ENCODE measurements around the gene STPG2.

STPG2 gene

DNA sequence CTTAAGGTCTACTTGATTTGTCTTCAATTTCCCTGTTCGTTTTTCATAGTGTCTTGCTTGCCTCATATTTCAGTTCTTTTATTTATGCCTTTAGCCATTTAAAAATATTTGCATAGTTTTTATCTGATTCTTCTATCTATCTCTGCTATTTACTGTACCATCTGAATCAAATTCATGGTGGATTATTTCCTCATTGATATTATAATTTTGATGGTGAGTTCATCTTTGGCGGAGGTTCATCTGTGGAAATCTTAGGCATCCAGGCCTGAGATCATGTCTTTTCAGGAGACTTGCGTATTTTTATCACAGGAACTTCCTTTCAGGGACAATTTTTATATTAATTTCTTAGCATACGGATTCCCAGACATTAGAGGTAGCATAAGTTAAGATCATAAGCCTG is 275.2 kb downstream of the STPG2 start:
- Histone ChIP-seq H3K27ac (ENCODE audit: low read depth, low read length) (no peak overlapping the region), H3K27me3 (ENCODE audit: control insufficient read depth in 1 of 2, insufficient read depth in 2 of 2, low read length in 2 of 2) (no peaks in the 10 kb centered on the region), H3K4me1 (ENCODE audit: insufficient read depth, low read length) (no peaks in the 10 kb centered on the region), H3K4me3 (ENCODE audit: low read depth in 1 of 2, low read length in 2 of 2) (no peak overlapping the region), H3K36me3 (ENCODE audit: insufficient read depth, low read length) (no peaks in the 10 kb centered on the region), H3K9ac (ENCODE audit: low read length) (no peak overlapping the region), H3K9me3 (ENCODE audit: low read length) (no peaks in the 10 kb centered on the region)

DNA sequence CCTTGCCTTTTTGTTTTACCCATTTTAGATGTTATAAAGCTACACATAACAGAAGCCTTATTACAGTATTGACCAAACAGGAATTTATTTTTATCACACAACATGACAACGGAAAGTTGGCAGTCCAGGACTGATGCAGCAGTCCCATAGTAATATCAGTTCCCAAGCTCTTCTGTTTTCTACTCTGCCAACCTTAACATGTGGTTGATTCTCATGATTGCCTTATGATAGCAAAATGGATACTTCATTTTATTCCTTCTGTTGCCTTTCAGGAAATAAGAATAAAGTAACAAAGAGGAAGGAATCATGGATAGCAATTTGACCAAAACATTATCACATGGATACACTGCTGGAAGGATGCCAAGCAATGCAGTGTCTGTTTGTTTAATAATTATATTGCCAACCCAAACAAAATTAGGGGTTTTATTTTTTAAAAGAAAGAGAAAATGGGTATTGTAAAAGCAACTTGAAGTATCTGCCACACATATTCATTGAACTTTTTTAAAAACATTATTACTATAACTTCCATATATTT is 275.7 kb downstream of the STPG2 start:
- H3K9me3 ChIP-seq (ENCODE audit: low read length): no peaks in the 10 kb centered on the region
- H3K9ac ChIP-seq (ENCODE audit: low read length): no peak overlapping the region

DNA sequence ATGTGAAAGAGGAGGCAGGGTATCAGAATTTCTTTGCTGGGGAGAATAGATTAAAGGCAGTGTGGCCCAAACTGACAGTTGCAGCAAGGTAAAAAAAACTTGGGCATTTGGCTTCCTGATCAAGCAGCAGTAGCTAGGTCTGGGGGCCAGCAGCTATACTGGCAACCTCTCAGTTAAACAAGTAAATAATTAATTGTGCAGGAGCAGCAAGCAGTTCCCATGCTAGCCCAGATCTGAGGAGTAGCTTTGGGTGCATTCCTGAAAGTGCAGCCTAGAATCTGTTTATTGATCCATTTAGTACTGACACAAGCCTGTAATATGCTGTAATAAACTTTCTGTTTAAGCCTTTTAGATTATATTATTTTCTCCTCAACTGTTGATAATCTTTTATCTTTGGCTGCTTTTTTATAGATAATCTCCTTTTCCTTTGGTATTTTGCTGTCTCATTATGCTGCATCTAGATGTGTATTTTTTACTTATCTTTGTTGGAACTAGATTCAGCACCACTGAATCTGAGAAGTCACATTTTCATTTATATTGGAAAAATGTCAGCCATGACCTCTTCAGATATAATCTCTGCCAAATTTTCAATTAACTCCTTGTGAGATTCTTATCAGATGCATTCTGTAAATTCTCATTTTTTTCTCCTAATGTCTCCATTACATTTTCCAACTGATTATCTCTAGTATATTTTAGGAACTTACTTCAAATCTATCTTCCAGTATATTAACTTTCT is 276.3 kb downstream of the STPG2 start:
- Histone ChIP-seq H3K4me1 (ENCODE audit: insufficient read depth, low read length) (no peaks in the 10 kb centered on the region), H3K36me3 (ENCODE audit: insufficient read depth, low read length) (no peaks in the 10 kb centered on the region), H3K27ac (ENCODE audit: low read depth, low read length) (no peak overlapping the region), H3K9ac (ENCODE audit: low read length) (no peak overlapping the region), H3K9me3 (ENCODE audit: low read length) (no peaks in the 10 kb centered on the region), H3K4me3 (ENCODE audit: low read depth in 1 of 2, low read length in 2 of 2) (no peak overlapping the region), H3K27me3 (ENCODE audit: control insufficient read depth in 1 of 2, insufficient read depth in 2 of 2, low read length in 2 of 2) (no peaks in the 10 kb centered on the region)

More for the DNA sequence above, 275.7 kb downstream of the STPG2 start:
- Histone ChIP-seq H3K27me3 (ENCODE audit: control insufficient read depth in 1 of 2, insufficient read depth in 2 of 2, low read length in 2 of 2) (no peaks in the 10 kb centered on the region), H3K36me3 (ENCODE audit: insufficient read depth, low read length) (no peaks in the 10 kb centered on the region), H3K27ac (ENCODE audit: low read depth, low read length) (no peak overlapping the region), H3K4me1 (ENCODE audit: insufficient read depth, low read length) (no peaks in the 10 kb centered on the region), H3K4me3 (ENCODE audit: low read depth in 1 of 2, low read length in 2 of 2) (no peak overlapping the region)

DNA sequence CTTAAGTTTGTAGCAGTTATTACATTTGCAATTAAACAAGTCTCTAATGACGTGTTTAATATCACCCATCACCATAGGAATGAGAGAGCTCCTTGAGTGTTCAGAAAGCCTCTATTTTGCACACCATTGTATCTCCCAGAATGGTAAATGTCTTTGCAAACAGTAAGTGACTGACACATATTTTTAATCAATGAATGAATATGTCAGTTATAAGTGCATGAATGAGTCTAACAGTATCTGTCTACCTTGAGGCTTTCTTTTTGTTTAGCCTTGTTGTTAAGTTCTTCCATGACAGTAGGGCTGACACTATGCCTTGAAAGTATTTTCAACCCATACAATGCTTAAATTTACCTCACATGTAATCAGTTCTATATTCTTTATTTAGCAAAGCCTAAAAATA is 292.2 kb downstream of the STPG2 start:
- Histone ChIP-seq H3K36me3 (ENCODE audit: insufficient read depth, low read length) (no peaks in the 10 kb centered on the region), H3K27ac (ENCODE audit: low read depth, low read length) (no peak overlapping the region), H3K4me3 (ENCODE audit: low read depth in 1 of 2, low read length in 2 of 2) (no peak overlapping the region), H3K9ac (ENCODE audit: low read length) (no peak overlapping the region), H3K4me1 (ENCODE audit: insufficient read depth, low read length) (no peaks in the 10 kb centered on the region), H3K9me3 (ENCODE audit: low read length) (no peaks in the 10 kb centered on the region), H3K27me3 (ENCODE audit: control insufficient read depth in 1 of 2, insufficient read depth in 2 of 2, low read length in 2 of 2) (no peaks in the 10 kb centered on the region)

DNA sequence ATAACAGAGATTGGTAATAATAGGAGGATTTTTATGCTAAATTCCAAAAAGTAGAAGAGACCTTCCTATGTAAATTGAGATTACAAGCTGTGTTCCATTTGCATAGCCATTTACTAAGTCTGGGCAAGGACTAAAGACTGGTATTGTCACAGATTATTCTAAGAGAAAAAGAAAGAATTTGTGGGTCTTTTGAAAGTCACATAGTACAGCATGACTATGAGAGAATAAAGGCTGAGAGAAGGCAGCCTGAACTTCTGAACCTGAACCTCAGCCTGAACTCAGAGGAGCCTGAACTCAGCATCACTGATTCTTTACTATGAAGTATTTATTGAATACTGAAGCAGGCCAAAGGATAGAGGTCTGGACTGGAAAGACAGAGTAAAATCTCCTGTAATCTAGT is 297.5 kb downstream of the STPG2 start:
- Histone ChIP-seq H3K27me3 (ENCODE audit: control insufficient read depth in 1 of 2, insufficient read depth in 2 of 2, low read length in 2 of 2) (no peaks in the 10 kb centered on the region), H3K9me3 (ENCODE audit: low read length) (no peaks in the 10 kb centered on the region), H3K9ac (ENCODE audit: low read length) (no peak overlapping the region), H3K4me1 (ENCODE audit: insufficient read depth, low read length) (no peaks in the 10 kb centered on the region), H3K4me3 (ENCODE audit: low read depth in 1 of 2, low read length in 2 of 2) (no peak overlapping the region), H3K36me3 (ENCODE audit: insufficient read depth, low read length) (no peaks in the 10 kb centered on the region), H3K27ac (ENCODE audit: low read depth, low read length) (no peak overlapping the region)

DNA sequence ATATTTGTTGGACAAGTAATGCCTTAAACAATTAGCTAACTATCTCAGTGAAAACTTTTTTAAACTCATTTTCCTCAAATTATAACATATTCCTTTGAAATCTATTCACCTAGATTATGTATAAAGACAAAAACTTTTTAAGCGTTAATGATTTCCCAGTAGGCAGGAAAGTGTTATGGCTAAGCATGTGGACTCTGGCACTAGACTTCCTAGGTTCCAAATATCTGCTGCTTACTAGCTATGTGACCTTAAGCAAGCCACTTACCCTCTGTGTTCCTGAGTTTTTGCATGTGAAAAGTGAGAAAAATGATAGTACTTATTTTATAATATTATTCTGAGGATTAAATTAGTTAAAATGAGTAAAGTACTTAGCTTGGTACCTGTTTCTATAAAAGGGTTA is 301.8 kb downstream of the STPG2 start:
- Histone ChIP-seq H3K4me3 (ENCODE audit: low read depth in 1 of 2, low read length in 2 of 2) (no peak overlapping the region), H3K9me3 (ENCODE audit: low read length) (no peaks in the 10 kb centered on the region), H3K36me3 (ENCODE audit: insufficient read depth, low read length) (no peaks in the 10 kb centered on the region), H3K27me3 (ENCODE audit: control insufficient read depth in 1 of 2, insufficient read depth in 2 of 2, low read length in 2 of 2) (no peaks in the 10 kb centered on the region), H3K27ac (ENCODE audit: low read depth, low read length) (no peak overlapping the region), H3K9ac (ENCODE audit: low read length) (no peak overlapping the region), H3K4me1 (ENCODE audit: insufficient read depth, low read length) (no peaks in the 10 kb centered on the region)

DNA sequence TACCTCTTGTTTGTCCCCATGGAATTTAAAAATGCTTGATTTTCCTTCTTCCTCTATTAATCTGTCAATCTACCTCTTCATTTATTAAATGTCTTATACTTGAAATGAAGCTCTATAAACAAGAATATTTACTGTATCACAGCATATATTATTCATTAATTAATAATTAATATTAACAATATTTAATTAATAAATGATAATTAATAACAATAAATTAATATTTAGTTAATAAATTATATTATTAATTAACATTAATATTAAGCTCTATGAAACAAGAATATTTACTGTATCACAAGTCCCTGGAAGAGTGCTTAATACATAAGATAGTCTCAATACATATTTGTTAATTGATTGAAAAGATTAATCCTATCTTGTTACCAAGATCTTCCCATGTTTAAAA is 306.6 kb downstream of the STPG2 start:
- H3K36me3 ChIP-seq (ENCODE audit: insufficient read depth, low read length): no peaks in the 10 kb centered on the region
- no peaks in the 10 kb centered on the region for H3K4me1 ChIP-seq (ENCODE audit: insufficient read depth, low read length)
- H3K9ac ChIP-seq (ENCODE audit: low read length): no peak overlapping the region
- H3K9me3 ChIP-seq (ENCODE audit: low read length): no peaks in the 10 kb centered on the region
- no peaks in the 10 kb centered on the region for H3K27me3 ChIP-seq (ENCODE audit: control insufficient read depth in 1 of 2, insufficient read depth in 2 of 2, low read length in 2 of 2)
- H3K4me3 ChIP-seq (ENCODE audit: low read depth in 1 of 2, low read length in 2 of 2): no peak overlapping the region
- no peak overlapping the region for H3K27ac ChIP-seq (ENCODE audit: low read depth, low read length)

DNA sequence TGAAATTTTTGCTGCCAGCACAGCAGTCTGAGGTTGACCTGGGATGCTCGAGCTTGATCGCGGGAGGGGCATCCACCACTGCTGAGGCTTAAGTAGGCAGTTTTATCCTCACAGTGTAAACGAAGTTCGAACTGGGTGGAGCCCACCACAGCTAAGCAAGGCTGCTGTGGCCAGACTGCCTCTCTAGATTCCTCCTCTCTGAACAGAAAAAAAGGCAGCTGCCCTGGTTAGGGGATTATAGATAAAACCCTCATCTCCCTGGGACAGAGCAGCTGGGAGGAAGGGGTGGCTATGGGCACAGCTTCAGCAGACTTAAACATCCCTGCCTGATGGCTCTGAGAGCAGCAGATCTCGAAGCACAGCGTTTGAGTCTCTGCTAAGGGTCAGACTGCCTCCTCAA is 314.6 kb downstream of the STPG2 start:
- Histone ChIP-seq H3K27me3 (ENCODE audit: control insufficient read depth in 1 of 2, insufficient read depth in 2 of 2, low read length in 2 of 2) (no peaks in the 10 kb centered on the region), H3K9ac (ENCODE audit: low read length) (no peak overlapping the region), H3K9me3 (ENCODE audit: low read length) (no peaks in the 10 kb centered on the region), H3K36me3 (ENCODE audit: insufficient read depth, low read length) (no peaks in the 10 kb centered on the region), H3K4me1 (ENCODE audit: insufficient read depth, low read length) (no peaks in the 10 kb centered on the region), H3K4me3 (ENCODE audit: low read depth in 1 of 2, low read length in 2 of 2) (no peak overlapping the region), H3K27ac (ENCODE audit: low read depth, low read length) (no peak overlapping the region)

DNA sequence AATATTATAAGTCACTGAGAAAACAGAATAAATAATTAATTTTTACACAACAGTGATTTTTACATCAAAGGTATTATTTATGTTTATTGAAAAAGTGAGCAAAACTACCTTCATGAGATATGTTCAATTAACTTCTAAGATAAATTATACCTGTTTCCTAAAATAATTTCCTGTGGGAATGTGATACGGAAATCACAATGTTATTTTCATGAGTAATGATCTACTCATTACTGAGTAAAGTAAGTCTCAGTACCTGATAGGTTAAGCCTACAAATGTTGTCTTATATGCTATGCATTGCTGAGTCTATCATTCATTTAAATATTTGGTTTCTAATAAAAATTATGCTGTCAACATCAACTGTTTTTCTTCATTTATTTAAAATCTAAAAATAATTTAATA is 324.0 kb downstream of the STPG2 start:
- no peaks in the 10 kb centered on the region for H3K36me3 ChIP-seq (ENCODE audit: insufficient read depth, low read length)
- no peak overlapping the region for H3K9ac ChIP-seq (ENCODE audit: low read length)
- H3K27me3 ChIP-seq (ENCODE audit: control insufficient read depth in 1 of 2, insufficient read depth in 2 of 2, low read length in 2 of 2): no peaks in the 10 kb centered on the region
- no peaks in the 10 kb centered on the region for H3K4me1 ChIP-seq (ENCODE audit: insufficient read depth, low read length)
- H3K4me3 ChIP-seq (ENCODE audit: low read depth in 1 of 2, low read length in 2 of 2): no peak overlapping the region
- no peak overlapping the region for H3K27ac ChIP-seq (ENCODE audit: low read depth, low read length)
- no peaks in the 10 kb centered on the region for H3K9me3 ChIP-seq (ENCODE audit: low read length)

DNA sequence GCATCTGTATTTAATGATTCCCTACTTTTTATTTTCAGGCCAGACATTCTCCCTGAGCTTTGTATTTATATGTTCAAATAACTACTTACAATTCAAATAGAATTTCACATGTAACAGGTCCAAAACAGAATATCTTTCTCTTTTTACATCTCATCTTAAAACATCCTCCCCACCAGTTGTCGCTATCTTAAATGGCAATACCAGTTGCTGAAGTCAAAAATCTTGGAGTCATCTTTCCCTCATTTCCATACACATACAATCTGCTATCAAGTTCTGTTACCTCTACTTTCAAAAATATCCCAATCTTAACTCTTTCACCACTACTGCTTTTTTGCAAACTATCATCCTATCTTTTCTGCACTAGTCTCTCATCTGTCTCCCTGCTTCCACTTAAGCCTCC is 330.5 kb downstream of the STPG2 start:
- Histone ChIP-seq H3K4me1 (ENCODE audit: insufficient read depth, low read length) (no peaks in the 10 kb centered on the region), H3K9ac (ENCODE audit: low read length) (no peak overlapping the region), H3K4me3 (ENCODE audit: low read depth in 1 of 2, low read length in 2 of 2) (no peak overlapping the region), H3K9me3 (ENCODE audit: low read length) (no peaks in the 10 kb centered on the region), H3K36me3 (ENCODE audit: insufficient read depth, low read length) (no peaks in the 10 kb centered on the region), H3K27me3 (ENCODE audit: control insufficient read depth in 1 of 2, insufficient read depth in 2 of 2, low read length in 2 of 2) (no peaks in the 10 kb centered on the region), H3K27ac (ENCODE audit: low read depth, low read length) (no peak overlapping the region)

DNA sequence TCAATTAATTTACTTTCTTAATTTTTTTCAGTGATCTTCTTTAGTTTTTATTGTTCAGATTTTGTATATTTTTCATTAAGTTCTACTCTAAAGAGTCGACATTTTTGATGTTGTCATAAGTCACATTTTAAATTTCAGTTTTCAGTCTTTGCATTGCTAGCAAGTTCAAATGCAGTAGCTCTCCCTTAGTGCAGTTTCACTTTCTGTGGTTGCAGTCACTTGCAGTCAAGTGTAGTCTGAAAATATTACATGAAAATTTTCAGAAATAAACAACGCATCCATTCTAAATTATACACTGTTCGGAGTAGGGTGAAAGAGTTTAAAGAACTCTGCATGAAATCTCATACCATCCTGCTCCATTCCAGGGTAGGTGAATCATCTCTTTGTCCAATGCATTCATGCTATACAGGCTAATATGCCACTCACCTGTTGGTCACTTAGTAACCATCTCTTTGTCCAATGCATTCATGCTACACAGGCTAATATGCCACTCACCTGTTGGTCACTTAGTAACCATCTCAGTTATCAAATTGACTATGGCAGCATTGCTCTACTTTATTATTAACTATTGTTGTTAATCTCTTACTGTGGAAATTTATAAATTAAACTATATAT is 356.9 kb downstream of the STPG2 start:
- no peak overlapping the region for H3K9ac ChIP-seq (ENCODE audit: low read length)
- no peak overlapping the region for H3K27ac ChIP-seq (ENCODE audit: low read depth, low read length)
- H3K4me3 ChIP-seq (ENCODE audit: low read depth in 1 of 2, low read length in 2 of 2): no peak overlapping the region
- H3K27me3 ChIP-seq (ENCODE audit: control insufficient read depth in 1 of 2, insufficient read depth in 2 of 2, low read length in 2 of 2): no peaks in the 10 kb centered on the region
- H3K36me3 ChIP-seq (ENCODE audit: insufficient read depth, low read length): no peaks in the 10 kb centered on the region
- no peaks in the 10 kb centered on the region for H3K4me1 ChIP-seq (ENCODE audit: insufficient read depth, low read length)
- no peaks in the 10 kb centered on the region for H3K9me3 ChIP-seq (ENCODE audit: low read length)

DNA sequence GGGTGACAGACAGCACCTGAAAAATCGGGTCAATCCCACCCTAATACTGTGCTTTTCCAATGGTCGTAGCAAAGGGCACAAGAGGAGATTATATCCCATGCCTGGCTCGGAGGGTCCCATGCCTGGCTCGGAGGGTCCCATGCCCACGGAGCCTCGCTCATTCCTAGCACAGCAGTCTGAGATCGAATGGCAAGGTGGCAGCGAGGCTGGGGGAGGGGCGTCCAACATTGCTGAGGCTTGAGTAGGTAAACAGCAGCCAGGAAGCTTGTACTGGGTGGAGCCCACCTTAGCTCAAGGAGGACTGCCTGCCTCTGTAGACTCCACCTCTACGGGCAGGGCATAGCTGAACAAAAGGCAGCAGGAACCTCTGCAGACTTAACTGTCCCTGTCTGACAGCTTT is 365.1 kb downstream of the STPG2 start:
- Histone ChIP-seq H3K4me3 (ENCODE audit: low read depth in 1 of 2, low read length in 2 of 2) (no peak overlapping the region), H3K9me3 (ENCODE audit: low read length) (no peaks in the 10 kb centered on the region), H3K27ac (ENCODE audit: low read depth, low read length) (no peak overlapping the region), H3K4me1 (ENCODE audit: insufficient read depth, low read length) (no peaks in the 10 kb centered on the region), H3K36me3 (ENCODE audit: insufficient read depth, low read length) (no peaks in the 10 kb centered on the region), H3K27me3 (ENCODE audit: control insufficient read depth in 1 of 2, insufficient read depth in 2 of 2, low read length in 2 of 2) (no peaks in the 10 kb centered on the region), H3K9ac (ENCODE audit: low read length) (no peak overlapping the region)
